ENCODE measurements around the gene ALK. TPM values are rescaled to one million over a fixed set of nuclear protein-coding genes. Genes with fewer than 3 reads are reported as not detected.

Gene ALK
- total and polyA plus RNA-seq, 10 of the 15 experiments (the other 5 are each of a cell fraction or from before 2014, with no cell fraction given), result 0.11 TPM; not detected in 9

- TF ChIP-seq GABPA (IDR thresholded peaks at IDR 0.05; ENCODE audit: low read depth), result no peak
These were observed 495.0 kb downstream of the ALK start (continued) for GRCh38 chr2:29426354-29426753.

GRCh38 chr2:29425866-29426265, 495.5 kb downstream of the ALK start:
- ChIA-PET CTCF (interaction anchor here (0.6 kb wide), 1 partner anchor 466 kb away, joined by 4 read pairs; no protein-coding TSS in a partner anchor), RAD21 (ENCODE audit: unreplicated experiment) (no interaction called here), POLR2A (no interaction called here), SMC1A (ENCODE audit: uncharacterized antibody, unreplicated experiment) (no interaction called here)
- H3K9me3 ChIP-seq (replicated peaks; ENCODE audit: control insufficient read depth, insufficient read depth, low read length), result no peaks in the 10 kb centered on the region; the same call in 2 of the 3 replicates
- no peak overlapping the region for H3K4me3 ChIP-seq
- H3K27ac ChIP-seq (ENCODE audit: control insufficient read depth, insufficient read depth), result no peak overlapping the region
- no peaks in the 10 kb centered on the region for H3K4me1 ChIP-seq (ENCODE audit: control insufficient read depth, insufficient read depth, low read length)
- H3K4me2 ChIP-seq (ENCODE audit: control insufficient read depth, insufficient read depth), result no peak overlapping the region
- H3K9ac ChIP-seq (ENCODE audit: control insufficient read depth, insufficient read depth, low read length), result no peak overlapping the region
- no peaks in the 10 kb centered on the region for H4K20me1 ChIP-seq (ENCODE audit: control insufficient read depth, insufficient read depth)
- no peak overlapping the region for H2AFZ ChIP-seq (ENCODE audit: control insufficient read depth, low read depth, low read length)
- intact Hi-C loops (cut with micrococcal nuclease; ENCODE audit: unreplicated experiment), result no loop called here
- ATAC-seq (no peak), FAIRE-seq (no peak), DNase-seq (ENCODE audit: low read depth, low spot score) (no peak)
- no TSS peak for BruUV-seq (replicated peaks)
- 88% methylated on average over 1 of the region's 1 CpG for WGBS (ENCODE audit: insufficient coverage, insufficient replicate concordance, low lambda C conversion rate, missing lambda C conversion rate)
- H3K27me3 ChIP-seq (replicated peaks in 1 of 2; ENCODE audit: control insufficient read depth in 2 of 2, insufficient read depth in 2 of 2, low read length in 1 of 2), result peaks cover 0 to 2% of the 10 kb centered on the region in 2 experiments; a peak in 3 of 4 replicates
- in situ Hi-C loops (cut with MboI), result no loop called here
- no peaks in the 10 kb centered on the region for H3K79me2 ChIP-seq (ENCODE audit: control insufficient read depth, insufficient read depth, low read length)
- no peaks in the 10 kb centered on the region for H3K36me3 ChIP-seq (ENCODE audit: control insufficient read depth in 2 of 2, insufficient read depth in 2 of 2, low read length in 1 of 2)
- TF ChIP-seq SKIL (IDR thresholded peaks at IDR 0.05; ENCODE audit: low read depth, poor library complexity, severe bottlenecking) (no peak), ZBED1 (IDR thresholded peaks at IDR 0.05; ENCODE audit: borderline replicate concordance) (no peak), JUNB (IDR thresholded peaks at IDR 0.05) (no peak), KDM1A (IDR thresholded peaks at IDR 0.05; ENCODE audit: borderline replicate concordance) (no peak), FOS (IDR thresholded peaks at IDR 0.05; ENCODE audit: borderline replicate concordance, extremely low read depth, insufficient read length) (no peak), SMAD5 (IDR thresholded peaks at IDR 0.05; ENCODE audit: low read depth) (no peak), FOXK2 (IDR thresholded peaks at IDR 0.05) (no peak), STAT1 (conservative IDR thresholded peaks at IDR 0.05) (no peak), YBX1 (IDR thresholded peaks at IDR 0.05) (no peak), SUZ12 (IDR thresholded peaks at IDR 0.05; ENCODE audit: unreplicated experiment) (no peak), PAX8 (IDR thresholded peaks at IDR 0.05) (no peak), POLR2AphosphoS5 (IDR thresholded peaks at IDR 0.05; ENCODE audit: low read length) (no peak), PKNOX1 (IDR thresholded peaks at IDR 0.05) (no peak), EED (IDR thresholded peaks at IDR 0.05; ENCODE audit: low read depth) (no peak)
- TF ChIP-seq, protein P1, sequence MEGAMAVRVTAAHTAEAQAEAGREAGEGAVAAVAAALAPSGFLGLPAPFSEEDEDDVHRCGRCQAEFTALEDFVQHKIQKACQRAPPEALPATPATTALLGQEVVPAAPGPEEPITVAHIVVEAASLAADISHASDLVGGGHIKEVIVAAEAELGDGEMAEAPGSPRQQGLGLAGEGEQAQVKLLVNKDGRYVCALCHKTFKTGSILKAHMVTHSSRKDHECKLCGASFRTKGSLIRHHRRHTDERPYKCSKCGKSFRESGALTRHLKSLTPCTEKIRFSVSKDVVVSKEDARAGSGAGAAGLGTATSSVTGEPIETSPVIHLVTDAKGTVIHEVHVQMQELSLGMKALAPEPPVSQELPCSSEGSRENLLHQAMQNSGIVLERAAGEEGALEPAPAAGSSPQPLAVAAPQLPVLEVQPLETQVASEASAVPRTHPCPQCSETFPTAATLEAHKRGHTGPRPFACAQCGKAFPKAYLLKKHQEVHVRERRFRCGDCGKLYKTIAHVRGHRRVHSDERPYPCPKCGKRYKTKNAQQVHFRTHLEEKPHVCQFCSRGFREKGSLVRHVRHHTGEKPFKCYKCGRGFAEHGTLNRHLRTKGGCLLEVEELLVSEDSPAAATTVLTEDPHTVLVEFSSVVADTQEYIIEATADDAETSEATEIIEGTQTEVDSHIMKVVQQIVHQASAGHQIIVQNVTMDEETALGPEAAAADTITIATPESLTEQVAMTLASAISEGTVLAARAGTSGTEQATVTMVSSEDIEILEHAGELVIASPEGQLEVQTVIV (IDR thresholded peaks at IDR 0.05; ENCODE audit: borderline replicate concordance, partially characterized antibody), result no peak
- TF ChIP-seq, protein P2, sequence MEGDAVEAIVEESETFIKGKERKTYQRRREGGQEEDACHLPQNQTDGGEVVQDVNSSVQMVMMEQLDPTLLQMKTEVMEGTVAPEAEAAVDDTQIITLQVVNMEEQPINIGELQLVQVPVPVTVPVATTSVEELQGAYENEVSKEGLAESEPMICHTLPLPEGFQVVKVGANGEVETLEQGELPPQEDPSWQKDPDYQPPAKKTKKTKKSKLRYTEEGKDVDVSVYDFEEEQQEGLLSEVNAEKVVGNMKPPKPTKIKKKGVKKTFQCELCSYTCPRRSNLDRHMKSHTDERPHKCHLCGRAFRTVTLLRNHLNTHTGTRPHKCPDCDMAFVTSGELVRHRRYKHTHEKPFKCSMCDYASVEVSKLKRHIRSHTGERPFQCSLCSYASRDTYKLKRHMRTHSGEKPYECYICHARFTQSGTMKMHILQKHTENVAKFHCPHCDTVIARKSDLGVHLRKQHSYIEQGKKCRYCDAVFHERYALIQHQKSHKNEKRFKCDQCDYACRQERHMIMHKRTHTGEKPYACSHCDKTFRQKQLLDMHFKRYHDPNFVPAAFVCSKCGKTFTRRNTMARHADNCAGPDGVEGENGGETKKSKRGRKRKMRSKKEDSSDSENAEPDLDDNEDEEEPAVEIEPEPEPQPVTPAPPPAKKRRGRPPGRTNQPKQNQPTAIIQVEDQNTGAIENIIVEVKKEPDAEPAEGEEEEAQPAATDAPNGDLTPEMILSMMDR (IDR thresholded peaks at IDR 0.05 in 2 of 3, conservative IDR thresholded peaks at IDR 0.05 in 1 of 3; ENCODE audit: control insufficient read depth in 2 of 3, extremely low read depth in 1 of 3, insufficient read depth in 1 of 3, low read depth in 3 of 3, low read length in 3 of 3), result no peak

Data from GM12878 (cell line).